Measurements from ENCODE around the gene HRH3.

HRH3 gene

DNA sequence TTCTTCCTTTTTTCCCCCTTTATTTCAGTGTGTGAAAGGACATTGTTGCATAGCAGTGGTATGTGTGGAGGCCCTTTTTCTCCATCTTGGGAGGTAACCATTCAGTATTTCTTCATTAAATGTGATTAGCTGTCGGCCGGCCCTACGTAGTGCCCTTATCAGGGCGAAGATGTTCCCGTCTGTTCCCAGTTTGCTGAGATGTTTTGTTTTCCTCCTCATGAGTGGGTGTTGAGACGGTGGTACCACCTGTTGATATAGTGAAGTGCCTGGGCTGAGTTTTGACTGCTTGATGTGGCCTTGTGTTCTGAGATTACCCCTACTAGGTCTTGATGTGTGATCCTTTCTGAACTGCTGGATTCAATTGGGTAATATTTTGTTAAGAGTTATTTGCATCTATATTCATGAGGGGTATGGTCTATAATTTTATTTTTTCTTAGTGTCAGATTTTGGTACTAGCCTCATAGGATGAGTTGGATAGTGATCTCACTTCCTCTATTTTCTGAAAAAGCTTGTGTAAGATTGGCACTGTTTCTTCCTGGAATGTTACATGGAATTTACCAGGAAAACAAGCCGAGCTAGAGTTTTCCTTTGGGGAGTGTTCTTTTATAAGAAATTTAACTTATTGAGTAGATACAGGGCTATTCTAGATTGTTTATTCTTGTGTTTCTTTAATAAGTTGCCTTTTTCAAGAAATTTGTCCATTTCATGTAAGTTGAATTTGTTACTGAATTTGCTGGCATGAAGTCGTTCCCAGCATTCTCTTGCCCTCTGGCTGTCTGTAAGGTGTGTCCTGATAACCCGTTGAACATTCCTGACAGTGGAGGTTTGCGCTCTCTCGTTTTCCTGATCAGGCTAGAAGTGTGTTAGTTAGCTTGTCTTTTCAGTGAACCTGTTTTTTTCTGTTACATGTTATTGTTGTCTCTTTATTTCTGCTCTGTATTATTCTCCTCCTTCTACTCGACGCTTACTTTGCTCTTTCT, 32.9 kb downstream of the HRH3 start:
- no peak overlapping the region for H3K4me3 ChIP-seq

DNA sequence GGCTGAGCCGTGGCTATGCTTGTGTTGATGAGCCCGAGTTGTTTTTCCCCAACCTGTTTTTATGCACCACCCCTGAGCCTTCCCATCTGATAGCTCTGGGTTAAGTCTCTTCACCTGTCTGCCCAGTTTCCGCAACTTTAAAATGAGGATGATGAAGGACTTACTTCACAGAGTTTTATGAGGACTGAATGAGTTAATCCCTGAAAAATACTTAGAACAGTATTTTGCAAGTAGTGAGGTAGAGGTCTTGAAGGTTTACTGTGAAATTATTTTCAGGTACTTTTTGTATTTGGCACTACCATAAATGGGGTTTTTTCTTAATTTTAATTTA, 34.0 kb downstream of the HRH3 start:
- Histone ChIP-seq H3K4me3 (no peak overlapping the region), H3K27ac (no peak overlapping the region)

More for the DNA sequence above, 32.9 kb downstream of the HRH3 start:
- H3K27ac ChIP-seq: peak overlapping the region in 4 of 21 experiments; percentile 12 to 43 (median 36)

DNA sequence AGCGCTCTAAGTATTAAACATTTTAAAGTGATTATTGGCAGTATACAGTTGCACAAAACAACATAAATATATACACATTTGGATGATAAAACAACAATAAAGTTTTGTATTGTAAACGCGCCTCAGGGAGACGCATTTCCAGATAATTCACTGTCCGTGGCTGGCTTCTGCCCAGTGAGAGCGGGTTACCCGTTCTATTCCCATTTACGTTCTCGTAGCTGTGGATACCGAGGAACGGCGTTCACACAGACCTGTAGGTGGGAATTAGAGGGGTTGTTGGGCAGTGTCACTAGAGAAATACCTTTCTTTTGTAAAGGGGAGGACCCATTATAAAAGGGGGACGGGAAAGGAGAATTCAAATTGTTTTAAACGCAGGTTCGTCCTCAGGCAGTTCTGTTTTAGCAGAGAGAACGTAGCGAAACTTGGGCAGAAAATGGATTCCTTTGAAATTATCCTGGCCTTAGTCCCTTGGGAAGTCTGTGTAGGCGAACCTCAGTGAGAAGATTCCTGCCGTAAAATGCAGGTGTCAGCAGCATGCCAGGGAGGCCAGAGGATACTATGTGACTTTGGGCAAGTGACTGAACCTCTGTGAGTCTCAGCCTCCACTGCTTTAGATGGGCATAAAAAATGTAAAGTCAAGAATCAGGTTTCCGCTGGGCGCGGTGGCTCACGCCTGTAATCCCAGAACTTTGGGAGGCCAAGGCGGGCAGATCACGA, 36.5 kb downstream of the HRH3 start:
- Histone ChIP-seq H3K4me3 (peak overlapping the region; percentile 81 to 97 (median 89)), H3K27ac (peak overlapping the region; percentile 88 to 98 (median 94))

DNA sequence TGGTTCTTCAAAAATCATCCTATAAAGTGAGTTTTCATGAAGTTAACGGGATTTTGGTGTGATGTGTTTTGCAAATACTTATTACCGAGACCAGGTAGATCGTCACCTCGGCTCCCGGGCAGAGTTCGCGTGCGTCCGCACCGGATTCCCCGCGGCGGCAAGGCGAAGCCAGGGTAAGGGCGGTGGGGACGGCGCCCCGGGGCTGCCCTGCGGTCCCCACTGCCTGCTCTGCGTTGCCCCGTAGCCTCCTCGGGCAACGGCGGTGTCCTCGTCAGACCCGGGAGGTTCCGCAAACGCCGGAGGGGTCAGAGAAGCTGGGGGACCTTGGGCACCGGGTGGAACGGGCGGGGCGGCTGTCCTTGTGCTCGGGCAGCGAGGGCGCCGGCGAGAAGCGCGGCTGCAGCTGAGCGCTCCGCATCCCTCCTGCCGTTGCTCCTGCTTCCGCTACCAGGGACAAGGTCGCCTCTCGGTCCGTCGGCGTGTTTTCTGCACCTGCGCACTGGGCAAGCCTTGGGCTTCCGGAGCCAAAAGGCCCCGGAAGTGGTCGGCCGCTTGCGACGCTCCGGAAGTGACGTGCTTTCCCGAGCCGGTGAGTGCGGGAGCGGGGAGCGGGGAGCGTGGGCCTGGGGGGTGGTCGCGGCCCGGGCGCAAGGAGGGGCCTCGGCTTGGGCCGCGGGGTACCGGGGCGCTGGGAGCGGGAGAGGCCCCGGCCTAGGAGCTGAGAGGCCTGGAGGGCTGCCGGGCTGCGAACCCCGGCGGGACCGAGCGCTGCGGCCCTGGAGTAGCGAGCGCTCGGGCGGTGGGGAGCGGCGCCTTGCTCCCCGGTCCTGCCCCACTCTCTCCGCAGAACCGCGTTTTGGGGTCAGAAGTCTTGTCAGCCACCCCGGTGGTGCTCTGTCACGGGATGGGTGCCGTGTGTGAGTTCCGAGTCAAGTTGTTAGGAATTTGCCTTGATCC, 37.3 kb downstream of the HRH3 start, which contains the start of gene MTG2:
Gene MTG2 (plus strand): TSS at position 560 of the 957 bp plus-strand sequence. CDS start 10,393 bp downstream, outside the sequence.
- Histone ChIP-seq H3K4me3 (peak within 1 kb of the TSS; percentile 81 to 97 (median 89)), H3K27ac (peak within 1 kb of the TSS; percentile 88 to 98 (median 94))

DNA sequence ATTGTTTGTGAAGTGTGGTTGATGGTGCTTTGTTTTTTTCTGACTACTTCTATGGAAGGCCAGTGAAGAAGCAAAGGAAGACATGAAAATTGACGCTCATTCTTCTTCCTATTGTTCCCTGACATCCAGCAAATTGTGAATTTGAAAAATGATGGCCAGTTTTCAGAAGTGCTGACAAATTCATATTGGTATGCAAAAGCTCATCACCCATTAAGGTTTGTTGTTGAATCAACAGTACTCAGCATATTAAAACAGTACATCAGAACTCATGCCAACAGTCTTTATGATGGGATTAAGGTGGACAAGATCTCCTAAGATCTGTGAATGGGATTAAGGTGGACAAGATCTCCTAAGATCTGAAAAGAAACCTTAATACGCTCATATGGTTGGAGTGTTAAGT, 38.3 kb downstream of the HRH3 start:
- peak overlapping the region in 5 of 21 experiments; percentile 90 to 98 (median 93) for H3K27ac ChIP-seq
- peak overlapping the region in 2 of 7 experiments; percentile 89 to 97 for H3K4me3 ChIP-seq

DNA sequence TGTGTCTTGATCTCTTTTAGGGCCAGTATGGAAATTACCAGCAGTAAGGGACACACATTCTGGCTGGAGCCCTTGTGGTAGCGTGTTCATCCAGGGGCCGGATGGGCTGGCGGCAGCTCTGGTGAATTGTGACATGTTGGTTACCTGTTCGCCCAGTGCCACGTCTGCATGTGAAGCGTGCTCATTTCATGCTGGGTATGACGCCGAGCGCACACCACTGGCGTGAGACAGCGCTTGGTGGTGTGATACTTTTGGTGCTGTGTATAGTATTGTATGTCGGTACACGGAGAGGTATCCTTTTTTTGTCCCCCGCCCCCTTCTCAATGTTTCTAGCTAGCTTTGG, 40.9 kb downstream of the HRH3 start:
- Histone ChIP-seq H3K27ac (no peak overlapping the region), H3K4me3 (no peak overlapping the region)

DNA sequence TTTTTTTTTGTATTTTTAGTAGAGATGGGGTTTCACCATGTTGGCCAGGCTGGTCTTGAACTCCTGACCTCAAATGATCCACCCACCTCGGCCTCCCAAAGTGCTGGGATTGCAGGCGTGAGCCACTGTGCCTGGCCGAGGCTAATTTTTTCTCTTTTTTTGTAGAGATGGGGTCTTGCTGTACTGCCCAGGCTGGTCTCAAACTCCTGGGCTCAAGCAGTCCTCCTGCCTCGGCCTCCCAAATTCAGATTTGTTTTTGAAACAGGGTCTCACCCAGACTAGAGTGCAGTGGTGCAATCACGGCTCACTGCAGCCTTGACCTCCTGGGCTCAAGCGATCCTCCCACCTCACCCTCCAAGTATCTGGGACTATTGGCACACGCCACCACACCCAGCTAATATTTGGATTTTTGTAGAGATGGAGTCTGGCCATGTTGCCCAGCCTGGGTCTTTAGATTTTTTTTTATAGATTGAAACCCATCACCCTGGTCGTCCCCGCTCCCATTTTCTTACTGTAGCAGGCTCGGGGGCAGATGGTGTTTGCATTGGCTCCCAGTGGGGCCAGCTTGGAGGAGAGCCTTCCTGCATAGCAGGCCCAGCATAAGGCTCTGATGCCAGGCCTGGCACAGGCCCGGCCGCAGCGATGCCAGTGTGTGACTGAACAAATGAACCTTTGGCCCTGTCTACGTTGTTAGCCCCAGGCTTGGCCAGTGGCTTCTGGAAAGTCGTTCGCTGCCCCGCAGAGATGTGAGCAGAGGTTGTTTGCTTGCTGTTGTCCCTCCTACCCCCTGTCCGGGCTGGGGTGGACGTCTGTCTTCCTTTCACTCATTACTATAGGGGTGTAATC, 41.5 kb downstream of the HRH3 start:
- H3K27ac ChIP-seq: no peak overlapping the region
- H3K4me3 ChIP-seq: no peak overlapping the region

DNA sequence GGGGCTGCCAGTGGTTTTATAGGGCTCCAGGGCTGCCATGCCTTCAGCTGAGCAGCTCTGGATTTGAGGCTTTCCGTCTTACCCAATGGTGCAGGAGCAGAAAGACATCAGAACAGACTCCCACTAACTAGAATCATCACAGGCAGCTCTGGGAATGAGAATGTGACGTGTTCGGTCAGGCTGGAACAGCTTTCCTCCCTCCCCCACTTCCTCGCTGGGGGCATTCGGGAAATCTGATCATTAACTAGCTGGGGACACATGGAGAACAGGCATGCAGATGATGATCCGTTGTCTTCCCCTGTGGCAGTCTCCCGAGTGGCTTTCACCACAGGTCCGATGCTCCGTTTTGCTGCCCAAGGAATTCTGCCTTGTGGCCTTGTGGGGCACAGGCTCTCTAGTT, 42.8 kb downstream of the HRH3 start:
- Histone ChIP-seq H3K27ac (no peak overlapping the region), H3K4me3 (no peak overlapping the region)

DNA sequence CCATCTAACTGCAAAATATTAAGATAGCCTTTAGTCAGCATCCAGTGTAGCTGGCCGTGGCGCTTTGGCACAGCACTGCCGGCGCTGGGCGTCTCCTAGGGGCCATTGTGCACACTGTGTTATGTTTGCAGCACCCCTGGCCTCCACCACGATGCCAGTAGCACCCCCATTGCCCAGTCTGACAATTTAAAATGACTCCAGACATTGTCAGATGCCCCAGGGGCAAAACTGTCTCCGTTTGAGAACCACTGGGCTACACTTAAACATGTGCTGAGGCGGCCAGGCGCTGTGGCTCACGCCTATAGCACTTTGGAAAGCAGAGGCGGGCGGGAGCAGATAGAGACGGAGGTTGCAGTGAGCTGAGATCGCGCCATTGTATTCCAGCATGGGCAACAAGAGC, 43.2 kb downstream of the HRH3 start:
- H3K4me3 ChIP-seq: no peak overlapping the region
- no peak overlapping the region for H3K27ac ChIP-seq

DNA sequence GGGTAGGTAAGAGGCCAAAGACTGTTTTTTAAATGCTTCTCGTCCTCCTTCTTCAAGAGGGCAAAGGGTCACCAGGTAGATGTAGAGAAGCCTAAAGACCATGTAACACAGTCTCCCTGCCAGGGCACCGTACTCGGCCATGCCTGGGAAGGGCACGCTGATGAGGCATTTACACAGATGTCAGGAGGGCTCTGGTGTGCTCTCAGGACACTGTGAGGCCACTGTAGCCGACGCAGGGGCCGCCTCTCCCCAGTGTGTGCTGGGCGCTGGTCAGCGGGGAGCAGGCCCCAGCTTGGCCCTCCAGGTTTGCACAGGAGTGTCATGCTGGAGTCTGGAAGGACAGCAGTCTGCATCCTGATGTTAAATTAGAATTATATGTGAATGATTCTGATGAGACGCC, 44.4 kb downstream of the HRH3 start:
- H3K27ac ChIP-seq: no peak overlapping the region
- H3K4me3 ChIP-seq: no peak overlapping the region

DNA sequence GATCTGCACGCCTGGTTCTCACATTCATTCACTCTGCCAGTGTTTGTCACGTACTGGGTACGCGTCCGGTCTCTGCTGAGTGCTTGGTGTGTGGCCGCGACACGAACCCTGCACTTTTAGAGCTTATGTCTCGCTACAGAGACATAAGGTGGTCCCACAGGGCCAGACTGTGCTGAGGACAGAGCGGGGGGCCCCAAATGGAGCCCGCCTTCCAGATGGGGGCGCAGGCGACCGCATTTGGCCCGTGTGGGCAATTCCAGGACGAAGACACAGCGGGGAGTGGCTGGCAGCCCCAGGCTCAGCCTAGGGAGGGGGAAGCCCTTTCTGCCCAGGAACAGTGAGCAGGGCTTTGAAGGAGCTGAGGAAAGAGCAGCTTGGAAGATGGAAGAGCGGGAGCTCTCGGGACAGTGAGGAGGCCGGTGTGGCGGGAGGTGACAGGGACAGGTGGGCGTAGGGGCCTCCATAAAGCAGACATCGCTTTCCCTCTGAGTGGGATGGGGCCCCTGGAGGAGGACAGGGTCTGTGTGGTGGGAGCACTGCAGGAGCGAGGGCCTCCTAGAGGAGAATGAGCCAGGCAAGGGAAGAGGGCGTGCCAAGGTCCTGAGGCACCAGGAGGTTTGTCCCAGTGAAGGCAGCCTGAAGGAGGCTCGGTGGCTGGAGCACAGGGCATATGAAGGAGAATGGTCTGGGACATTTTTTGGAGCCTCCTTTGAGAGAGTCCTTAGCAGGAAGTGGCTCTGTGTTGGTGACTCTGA, 45.0 kb downstream of the HRH3 start:
- Histone ChIP-seq H3K4me3 (no peak overlapping the region), H3K27ac (no peak overlapping the region)

DNA sequence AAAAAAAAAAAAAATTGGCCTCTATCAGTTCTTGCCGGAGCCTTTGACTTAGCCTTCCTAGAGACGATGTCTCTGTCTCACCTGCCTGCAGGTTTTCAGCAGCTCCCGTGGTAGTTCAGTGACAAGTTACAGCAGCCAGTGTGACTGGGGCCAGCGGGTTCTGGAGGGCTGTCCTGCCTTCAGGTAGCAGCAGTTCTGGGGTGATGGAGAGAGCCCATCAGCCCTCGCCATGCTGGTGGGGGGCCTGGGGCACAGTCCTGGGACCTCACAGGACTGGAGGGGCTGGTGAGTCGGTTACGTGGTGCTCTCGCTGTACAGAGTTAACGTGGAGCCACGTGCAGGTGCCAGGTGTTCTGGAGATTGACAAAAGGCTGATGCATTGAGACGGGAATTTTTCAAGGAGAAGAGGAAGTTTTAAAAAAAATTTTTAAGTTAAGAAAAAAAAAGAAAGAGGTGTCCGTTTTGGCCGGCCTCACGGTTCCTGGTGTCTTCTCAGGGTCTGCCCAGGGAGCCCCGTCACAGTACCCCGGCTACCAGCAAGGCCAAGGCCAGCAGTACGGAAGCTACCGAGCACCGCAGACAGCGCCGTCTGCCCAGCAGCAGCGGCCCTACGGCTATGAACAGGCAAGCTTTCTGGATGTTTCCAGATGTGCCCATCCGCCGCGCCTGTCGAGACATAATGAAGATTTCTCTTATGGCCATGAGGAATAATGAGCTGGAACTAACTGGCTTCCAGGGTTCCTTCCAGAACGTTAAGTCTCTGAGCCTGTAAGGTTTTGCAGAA, 45.9 kb downstream of the HRH3 start:
- Histone ChIP-seq H3K27ac (no peak overlapping the region), H3K4me3 (no peak overlapping the region)

DNA sequence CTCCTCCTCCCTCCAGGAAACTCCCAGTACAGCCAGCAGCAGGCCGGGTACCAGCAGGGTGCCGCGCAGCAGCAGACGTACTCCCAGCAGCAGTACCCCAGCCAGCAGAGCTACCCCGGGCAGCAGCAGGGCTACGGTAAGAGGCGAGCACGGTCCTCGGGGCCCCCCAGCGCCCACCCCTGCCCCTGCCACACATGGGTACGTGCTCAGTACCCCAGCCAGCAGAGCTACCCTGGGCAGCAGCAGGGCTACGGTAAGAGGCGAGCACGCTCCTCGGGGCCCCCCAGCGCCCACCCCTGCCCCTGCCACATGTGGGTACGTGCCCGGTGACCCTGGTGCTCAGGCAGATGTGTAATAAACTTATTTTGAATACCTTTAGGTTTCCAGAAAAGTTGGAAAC, 47.4 kb downstream of the HRH3 start:
- H3K4me3 ChIP-seq: no peak overlapping the region
- H3K27ac ChIP-seq: no peak overlapping the region

DNA sequence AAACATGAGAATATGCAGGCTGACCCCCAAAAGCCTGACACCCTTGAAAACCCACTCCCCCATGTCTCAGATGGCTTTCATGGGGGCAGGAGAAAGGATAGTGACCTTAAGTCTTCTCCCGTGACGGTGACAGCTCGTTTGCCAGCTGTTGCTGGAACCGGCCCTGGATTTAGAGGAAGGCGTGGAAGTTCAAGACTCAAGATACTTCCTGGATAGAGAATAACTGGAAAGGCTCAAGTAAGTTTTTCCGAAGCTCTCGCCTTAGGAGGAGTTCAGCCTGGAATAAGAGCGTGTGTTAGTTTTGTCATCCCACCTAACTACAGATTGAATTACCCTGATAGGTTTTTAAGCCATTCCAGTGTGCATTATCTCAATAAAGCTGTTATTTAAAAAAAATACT, 48.8 kb downstream of the HRH3 start:
- H3K27ac ChIP-seq: no peak overlapping the region
- H3K4me3 ChIP-seq: no peak overlapping the region

DNA sequence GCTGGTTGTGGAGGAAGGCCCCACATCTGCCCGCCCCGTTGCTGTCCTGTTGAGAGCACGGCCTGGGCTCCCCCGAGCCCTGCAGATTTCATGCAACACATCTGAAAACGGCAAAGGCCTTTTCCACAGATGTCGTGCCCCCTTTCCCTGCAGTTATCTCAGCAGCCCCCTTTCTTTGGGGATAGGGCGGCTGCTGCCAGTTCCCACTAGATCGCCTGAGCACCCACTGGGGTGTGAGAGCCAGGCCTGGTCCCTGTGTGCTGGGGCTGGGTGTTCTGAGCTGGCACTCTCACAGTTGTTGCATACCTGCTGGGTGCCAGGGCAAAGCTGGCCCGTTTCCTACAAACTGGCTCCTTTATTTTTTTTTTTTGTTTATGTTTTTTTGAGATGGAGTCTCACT, 49.5 kb downstream of the HRH3 start:
- Histone ChIP-seq H3K4me3 (no peak overlapping the region), H3K27ac (no peak overlapping the region)

DNA sequence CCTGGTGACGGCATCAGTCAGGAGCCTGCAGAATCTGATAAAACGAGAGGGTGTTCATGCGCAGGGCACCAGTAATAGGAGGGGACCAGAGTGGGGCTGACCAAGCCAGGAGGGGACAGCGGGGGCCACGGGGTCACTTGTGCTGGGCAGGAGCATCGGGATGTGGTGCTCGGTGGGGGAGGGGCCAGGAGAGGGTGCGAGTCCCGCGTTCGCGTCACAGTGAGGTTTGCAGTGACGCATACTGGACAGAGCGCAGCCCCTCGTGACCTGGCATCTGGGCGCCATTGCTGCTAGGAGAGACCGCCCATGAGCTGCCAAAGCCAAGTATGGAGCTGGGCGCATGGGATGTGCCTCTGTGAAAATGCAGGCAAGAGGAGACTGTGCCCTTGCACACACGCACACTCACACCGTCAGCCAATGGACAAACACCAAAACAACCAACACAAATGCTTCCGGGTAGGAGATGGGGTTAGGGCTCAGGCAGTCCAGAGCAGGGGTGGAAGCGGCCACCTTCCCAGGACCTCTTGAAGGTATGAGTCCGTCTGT, 51.1 kb downstream of the HRH3 start:
- H3K4me3 ChIP-seq: no peak overlapping the region
- no peak overlapping the region for H3K27ac ChIP-seq

DNA sequence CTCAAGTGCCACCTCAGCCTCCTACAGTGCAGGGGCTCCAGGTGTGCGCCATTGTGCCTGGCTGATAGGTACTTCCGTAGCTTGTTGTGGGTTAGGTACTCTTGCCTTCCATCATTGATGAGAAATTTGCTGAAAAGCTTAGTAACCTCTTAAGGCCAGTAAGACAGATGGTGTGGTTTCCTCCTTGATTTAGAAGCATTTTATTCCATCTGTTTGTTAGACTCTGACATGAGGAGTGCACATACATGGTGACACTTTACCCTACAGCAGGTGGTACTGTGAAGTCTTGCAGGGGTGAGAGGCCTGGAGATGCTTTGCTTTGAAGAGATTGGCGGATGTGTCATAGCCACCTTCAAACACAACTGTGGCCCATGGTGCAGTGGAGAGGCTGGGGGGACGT, 52.0 kb downstream of the HRH3 start:
- Histone ChIP-seq H3K27ac (no peak overlapping the region), H3K4me3 (no peak overlapping the region)

Data from skin epidermis (tissue), 12 donors.